Lower leg skin (tissue), 4 donors: ENCODE data around the gene IL17RC. TPM values are rescaled to one million over a fixed set of nuclear protein-coding genes. Genes with fewer than 3 reads are reported as not detected.

Experiments
- DNase-seq, 2 donors: peaks; one replicate each; pipeline ENCODE4 v3.0.0-alpha.2; 2019; ENCODE audit warnings: low spot score in 2 of 2
- H3K4me3 ChIP-seq: fragments of 200-600 bp; sonication (generic); 2 replicates; pipeline ENCODE4 v1.5.1; 2017; ENCODE audit warnings: mild to moderate bottlenecking, low read depth; ENCODE audit not compliant: poor library complexity, severe bottlenecking
- POLR2A ChIP-seq, 2 donors: fragments of 450-650 bp; IDR thresholded peaks; one replicate each; pipeline ENCODE4 v1.6.1; 2016 to 2017; ENCODE audit warnings: antibody characterized with exemption in 2 of 2, mild to moderate bottlenecking in 1 of 2, moderate library complexity in 1 of 2
- WGBS, 2 donors: methylation state at CpG; one replicate each; pipeline ENCODE4 v1.1.5; 2018; 5-methylcytosine and 5-hydroxymethylcytosine counted together
- intact Hi-C: fragments of 100-400 bp; cut with DNase I; formaldehyde crosslinking; loops from one replicate; pipeline ENCODE4 v1.15.0; 2023; ENCODE audit warnings: low total_unique reads
- total RNA-seq, 4 donors: library from RNA; depleted of rRNA; stranded (reverse); fragments of >200 nt; gene quantifications; one replicate each; pipeline ENCODE4 v1.1.0, GENCODE V29; 2016
- TF ChIP-seq, protein P1 (sequence below), 3 donors: fragments of 450-650 bp; IDR thresholded peaks; one replicate each; pipeline ENCODE4 v1.5.1; 2016; ENCODE audit warnings: antibody characterized with exemption in 3 of 3, mild to moderate bottlenecking in 3 of 3, moderate library complexity in 2 of 3

IL17RC gene
- total RNA-seq, 4 donors from 2014 or later: 95.5 to 155 (median 113) TPM

GRCh38 chr3:9876991-9877390 is 39.9 kb upstream of the IL17RC start:
- DNase-seq: no peak
- 91 to 92% methylated on average over 11 to 12 of the region's 12 CpGs for WGBS, 2 donors

DNA sequence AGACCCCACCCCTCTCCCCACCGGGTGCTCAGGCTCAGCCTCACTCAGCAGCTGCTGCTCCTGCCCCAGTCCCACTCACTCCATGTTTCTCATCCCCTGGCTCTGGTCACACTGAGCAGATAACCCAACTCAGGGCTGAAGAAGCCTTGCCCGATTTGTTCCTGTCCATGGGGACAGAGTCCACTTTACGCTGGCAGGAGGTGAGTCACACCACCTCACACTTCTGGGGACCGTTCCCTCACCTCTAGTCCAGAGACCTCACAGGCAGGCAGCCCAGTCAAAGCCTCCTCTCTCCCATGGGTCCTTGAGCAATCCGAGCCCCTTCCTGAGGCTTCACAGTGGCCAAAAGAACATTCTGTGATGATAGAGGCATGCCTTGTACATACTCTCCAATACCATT is 38.2 kb upstream of the IL17RC start:
- 85 to 87% methylated on average over 5 of the region's 5 CpGs for WGBS, 2 donors
- intact Hi-C loops: no loop called here

More at GRCh38 chr3:9876991-9877390, 39.9 kb upstream of the IL17RC start:
- TF ChIP-seq, protein P1, sequence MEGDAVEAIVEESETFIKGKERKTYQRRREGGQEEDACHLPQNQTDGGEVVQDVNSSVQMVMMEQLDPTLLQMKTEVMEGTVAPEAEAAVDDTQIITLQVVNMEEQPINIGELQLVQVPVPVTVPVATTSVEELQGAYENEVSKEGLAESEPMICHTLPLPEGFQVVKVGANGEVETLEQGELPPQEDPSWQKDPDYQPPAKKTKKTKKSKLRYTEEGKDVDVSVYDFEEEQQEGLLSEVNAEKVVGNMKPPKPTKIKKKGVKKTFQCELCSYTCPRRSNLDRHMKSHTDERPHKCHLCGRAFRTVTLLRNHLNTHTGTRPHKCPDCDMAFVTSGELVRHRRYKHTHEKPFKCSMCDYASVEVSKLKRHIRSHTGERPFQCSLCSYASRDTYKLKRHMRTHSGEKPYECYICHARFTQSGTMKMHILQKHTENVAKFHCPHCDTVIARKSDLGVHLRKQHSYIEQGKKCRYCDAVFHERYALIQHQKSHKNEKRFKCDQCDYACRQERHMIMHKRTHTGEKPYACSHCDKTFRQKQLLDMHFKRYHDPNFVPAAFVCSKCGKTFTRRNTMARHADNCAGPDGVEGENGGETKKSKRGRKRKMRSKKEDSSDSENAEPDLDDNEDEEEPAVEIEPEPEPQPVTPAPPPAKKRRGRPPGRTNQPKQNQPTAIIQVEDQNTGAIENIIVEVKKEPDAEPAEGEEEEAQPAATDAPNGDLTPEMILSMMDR (IDR thresholded peaks at IDR 0.05): no peak
- TF ChIP-seq POLR2A (IDR thresholded peaks at IDR 0.05): no peak
- intact Hi-C loops: no loop called here
- no peak overlapping the region for H3K4me3 ChIP-seq

DNA sequence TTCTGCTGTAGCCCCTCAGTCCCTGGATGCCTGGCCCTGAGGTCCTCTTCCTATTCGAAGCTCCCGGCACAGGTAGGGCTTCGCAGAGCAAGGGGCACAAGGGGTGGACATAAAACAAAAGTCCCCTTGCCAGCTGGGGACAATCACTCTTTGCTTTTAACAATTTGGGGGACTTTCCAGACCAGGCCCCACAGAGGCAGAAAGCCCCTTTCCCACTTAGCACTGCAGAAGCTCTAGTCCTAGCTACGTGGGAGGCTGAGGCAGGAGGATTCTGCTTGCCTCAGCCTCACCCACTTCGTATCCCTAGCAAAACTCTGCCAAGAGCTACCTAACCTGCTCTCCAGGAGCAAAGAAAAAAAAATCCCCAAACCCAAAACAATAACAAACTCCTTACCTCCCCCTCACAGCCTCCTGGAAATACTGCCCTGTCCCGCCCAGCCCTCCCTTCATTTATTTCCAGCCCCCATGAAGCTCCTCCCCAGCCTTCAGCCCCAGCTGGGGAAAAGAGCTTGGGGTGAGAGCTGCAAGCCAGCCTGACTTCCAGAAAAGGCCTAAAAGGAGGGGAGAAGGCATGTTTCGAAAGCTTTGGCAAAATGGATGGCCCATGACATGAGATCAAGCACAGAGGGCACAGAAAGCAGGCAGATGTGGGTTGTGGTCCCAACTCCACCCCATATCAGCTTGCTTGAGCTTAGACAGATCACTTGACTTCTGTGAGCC is 36.9 kb upstream of the IL17RC start, which contains the start of gene CIDEC:
Gene CIDEC (minus strand): TSS at position 424 of the 720 bp plus-strand sequence. CDS start 1,767 bp downstream, outside the sequence.
- 83 to 88% methylated on average over 7 of the region's 7 CpGs for WGBS, 2 donors
- DNase-seq: no peak
- TF ChIP-seq POLR2A (IDR thresholded peaks at IDR 0.05): no peak
- TF ChIP-seq, protein P1 (IDR thresholded peaks at IDR 0.05): no peak
- H3K4me3 ChIP-seq: no peak within 1 kb of the TSS
- intact Hi-C loops: no loop called here

More for the DNA sequence above, 38.2 kb upstream of the IL17RC start:
- H3K4me3 ChIP-seq: no peak overlapping the region
- TF ChIP-seq POLR2A (IDR thresholded peaks at IDR 0.05): no peak
- TF ChIP-seq, protein P1 (IDR thresholded peaks at IDR 0.05): no peak
- DNase-seq: no peak

DNA sequence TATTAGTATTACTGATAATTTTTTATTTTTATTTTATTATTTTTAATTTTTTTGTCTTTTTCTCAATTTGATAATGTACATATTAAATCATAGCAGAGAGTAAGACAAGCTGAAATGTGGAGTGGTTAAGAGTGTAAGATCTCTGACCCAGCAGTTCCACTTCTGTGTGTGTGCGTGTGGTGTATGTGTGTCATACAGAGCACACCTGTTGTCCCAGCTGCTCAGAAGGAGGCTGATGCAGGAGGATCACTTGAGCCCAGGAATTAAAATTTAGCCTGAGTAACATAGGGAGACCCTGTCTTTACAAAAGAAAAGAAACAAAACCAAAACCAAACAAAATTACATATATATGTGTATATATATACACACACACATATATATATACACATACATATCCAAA is 35.5 kb upstream of the IL17RC start:
- 93 to 97% methylated on average over 1 of the region's 1 CpG for whole genome bisulfite sequencing, 2 donors
- no peak overlapping the region for H3K4me3 ChIP-seq
- intact Hi-C loops: no loop called here
- no peak for TF ChIP-seq POLR2A (IDR thresholded peaks at IDR 0.05)
- TF ChIP-seq, protein P1 (IDR thresholded peaks at IDR 0.05): no peak
- no peak for DNase-seq

- no peak for TF ChIP-seq POLR2A (IDR thresholded peaks at IDR 0.05)
- TF ChIP-seq, protein P1 (IDR thresholded peaks at IDR 0.05): no peak
- intact Hi-C loops: no loop called here
- WGBS, 2 donors: 44 to 49% methylated on average over 7 of the region's 7 CpGs
- no peak overlapping the region for H3K4me3 ChIP-seq
- DNase-seq: no peak
Measured at GRCh38 chr3:9883706-9884554, 33.0 kb upstream of the IL17RC start.
